Astrocyte (in vitro differentiated cells and primary cell): ENCODE data around the gene IL1R2. TPM values are rescaled to one million over a fixed set of nuclear protein-coding genes. Genes with fewer than 3 reads are reported as not detected.

Source experiments
- DNase-seq: peaks from one replicate; pipeline ENCODE4 v3.0.0-alpha.2; 2010; ENCODE audit warnings: low read depth
- FAIRE-seq: peaks from 2 replicates; lab custom pipeline; 2011; peaks lifted over from hg19 to GRCh38; lab: Jason Lieb, UNC
- H2AFZ ChIP-seq: 2 replicates; pipeline ENCODE4 v1.6.0; 2012; ENCODE audit warnings: low read depth, low read length, inconsistent platforms
- H3K27ac ChIP-seq: 2 replicates; pipeline ENCODE4 v1.5.1; 2011; ENCODE audit warnings: low read depth, low read length, inconsistent platforms
- H3K27me3 ChIP-seq: 2 replicates; pipeline ENCODE4 v1.6.0; 2011; ENCODE audit warnings: low read length, inconsistent platforms; ENCODE audit not compliant: insufficient read depth
- H3K36me3 ChIP-seq: 2 replicates; pipeline ENCODE4 v1.5.1; 2011; ENCODE audit warnings: low read length, inconsistent platforms; ENCODE audit not compliant: insufficient read depth
- H3K4me1 ChIP-seq: 2 replicates; pipeline ENCODE4 v1.5.1; 2011; ENCODE audit warnings: low read length, inconsistent platforms; ENCODE audit not compliant: insufficient read depth
- H3K4me2 ChIP-seq: 2 replicates; pipeline ENCODE4 v1.6.0; 2012; ENCODE audit warnings: low read length, inconsistent platforms
- H3K4me3 ChIP-seq: 2 replicates; pipeline ENCODE4 v1.5.1; 2011; ENCODE audit warnings: low read depth, mild to moderate bottlenecking, low read length, inconsistent platforms; ENCODE audit not compliant: insufficient read depth
- H3K79me2 ChIP-seq: 2 replicates; pipeline ENCODE4 v1.6.0; 2012; ENCODE audit warnings: mild to moderate bottlenecking, low read length, inconsistent platforms; ENCODE audit not compliant: insufficient read depth
- H3K9ac ChIP-seq: 2 replicates; pipeline ENCODE4 v1.6.0; 2012; ENCODE audit warnings: mild to moderate bottlenecking, low read length, inconsistent platforms
- H3K9me3 ChIP-seq: 2 replicates; pipeline ENCODE4 v1.5.1; 2012; ENCODE audit warnings: low read depth, mild to moderate bottlenecking, low read length, inconsistent platforms; ENCODE audit not compliant: insufficient read depth
- H4K20me1 ChIP-seq: 2 replicates; pipeline ENCODE4 v1.6.0; 2012; ENCODE audit warnings: low read length, inconsistent platforms; ENCODE audit not compliant: insufficient read depth
- H3K27ac Mint-ChIP-seq: one replicate; pipeline ENCODE4 v1.8.0; 2021; ENCODE audit warnings: mild to moderate bottlenecking, mixed read lengths; ENCODE audit not compliant: unreplicated experiment
- H3K27me3 Mint-ChIP-seq: one replicate; pipeline ENCODE4 v1.8.0; 2021; ENCODE audit warnings: low read depth, mixed read lengths; ENCODE audit not compliant: unreplicated experiment
- H3K36me3 Mint-ChIP-seq: one replicate; pipeline ENCODE4 v1.8.0; 2021; ENCODE audit warnings: low read depth, mixed read lengths; ENCODE audit not compliant: unreplicated experiment
- H3K4me1 Mint-ChIP-seq: one replicate; pipeline ENCODE4 v1.8.0; 2021; ENCODE audit warnings: low read depth, mixed read lengths; ENCODE audit not compliant: unreplicated experiment
- H3K4me3 Mint-ChIP-seq: one replicate; pipeline ENCODE4 v1.8.0; 2021; ENCODE audit warnings: mild to moderate bottlenecking, moderate library complexity, mixed read lengths; ENCODE audit not compliant: unreplicated experiment
- H3K9me3 Mint-ChIP-seq: one replicate; pipeline ENCODE4 v1.8.0; 2021; ENCODE audit warnings: mild to moderate bottlenecking, mixed read lengths; ENCODE audit not compliant: unreplicated experiment
- CTCF ChIP-seq: IDR thresholded peaks from 2 replicates; pipeline ENCODE4 v1.5.1; 2011; ENCODE audit warnings: low read depth, mild to moderate bottlenecking, inconsistent platforms, low read length, moderate library complexity; ENCODE audit not compliant: insufficient read depth
- EZH2 ChIP-seq: IDR thresholded peaks from 2 replicates; pipeline ENCODE4 v1.6.1; 2012; ENCODE audit warnings: mild to moderate bottlenecking, low read length, inconsistent platforms; ENCODE audit not compliant: insufficient read depth
- total RNA-seq: library from RNA; stranded (reverse); gene quantifications from 2 replicates; pipeline ENCODE4 v1.2.1, GENCODE V29; 2021

Gene IL1R2
- total RNA-seq, 1 donor from 2014 or later: 0.34 TPM

GRCh38 chr2:101981066-101981465 is 10.7 kb upstream of the IL1R2 start:
- no peaks in the 10 kb centered on the region for H3K36me3 Mint-ChIP-seq
- no peak for FAIRE-seq
- no peak overlapping the region for H2AFZ ChIP-seq

GRCh38 chr2:101981504-101981903 is 10.3 kb upstream of the IL1R2 start:
- Histone ChIP-seq H3K4me2 (no peak overlapping the region), H3K27ac (no peak overlapping the region), H3K4me1 (no peaks in the 10 kb centered on the region), H3K9me3 (no peaks in the 10 kb centered on the region), H3K9ac (no peak overlapping the region), H3K4me3 (no peak overlapping the region), H3K27me3 (no peaks in the 10 kb centered on the region), H4K20me1 (no peaks in the 10 kb centered on the region), H3K79me2 (no peaks in the 10 kb centered on the region), H2AFZ (no peak overlapping the region), H3K36me3 (no peaks in the 10 kb centered on the region)
- FAIRE-seq (no peak), DNase-seq (no peak)
- H3K9me3 Mint-ChIP-seq: no peaks in the 10 kb centered on the region
- peaks cover 6% of the 10 kb centered on the region for H3K4me1 Mint-ChIP-seq
- no peak overlapping the region for H3K4me3 Mint-ChIP-seq
- no peak for TF ChIP-seq EZH2
- TF ChIP-seq CTCF: no peak
- no peaks in the 10 kb centered on the region for H3K36me3 Mint-ChIP-seq
- peaks cover 10% of the 10 kb centered on the region for H3K27me3 Mint-ChIP-seq
- H3K27ac Mint-ChIP-seq: peak overlapping the region; percentile 78

More at GRCh38 chr2:101981066-101981465, 10.7 kb upstream of the IL1R2 start:
- no peak for TF ChIP-seq CTCF
- TF ChIP-seq EZH2: no peak
- H3K36me3 ChIP-seq: no peaks in the 10 kb centered on the region
- DNase-seq: no peak
- H3K4me1 ChIP-seq: no peaks in the 10 kb centered on the region
- no peak overlapping the region for H3K4me2 ChIP-seq
- Mint-ChIP-seq H3K27ac (peak overlapping the region; percentile 53), H3K9me3 (no peaks in the 10 kb centered on the region), H3K4me1 (peaks cover 6% of the 10 kb centered on the region), H3K27me3 (peaks cover 10% of the 10 kb centered on the region), H3K4me3 (no peak overlapping the region)
- no peaks in the 10 kb centered on the region for H4K20me1 ChIP-seq
- no peaks in the 10 kb centered on the region for H3K27me3 ChIP-seq
- H3K4me3 ChIP-seq: no peak overlapping the region
- H3K9ac ChIP-seq: no peak overlapping the region
- no peaks in the 10 kb centered on the region for H3K9me3 ChIP-seq
- no peak overlapping the region for H3K27ac ChIP-seq
- H3K79me2 ChIP-seq: no peaks in the 10 kb centered on the region

- Mint-ChIP-seq H3K27me3 (peaks cover 11% of the 10 kb centered on the region), H3K4me1 (peaks cover 6% of the 10 kb centered on the region), H3K9me3 (no peaks in the 10 kb centered on the region), H3K36me3 (peaks cover under 1% of the 10 kb centered on the region), H3K4me3 (no peak overlapping the region), H3K27ac (no peak overlapping the region)
- TF ChIP-seq EZH2: no peak
- TF ChIP-seq CTCF: no peak
- FAIRE-seq (no peak), DNase-seq (no peak)
- Histone ChIP-seq H3K4me2 (no peak overlapping the region), H3K36me3 (no peaks in the 10 kb centered on the region), H2AFZ (no peak overlapping the region), H3K9me3 (no peaks in the 10 kb centered on the region), H3K4me3 (no peak overlapping the region), H3K27me3 (no peaks in the 10 kb centered on the region), H4K20me1 (no peaks in the 10 kb centered on the region), H3K79me2 (no peaks in the 10 kb centered on the region), H3K4me1 (no peaks in the 10 kb centered on the region), H3K9ac (no peak overlapping the region), H3K27ac (no peak overlapping the region)
These were observed 9.2 kb upstream of the IL1R2 start for GRCh38 chr2:101982495-101983029.
